ENCODE measurements around the gene FAM227B.

The FAM227B gene

DNA sequence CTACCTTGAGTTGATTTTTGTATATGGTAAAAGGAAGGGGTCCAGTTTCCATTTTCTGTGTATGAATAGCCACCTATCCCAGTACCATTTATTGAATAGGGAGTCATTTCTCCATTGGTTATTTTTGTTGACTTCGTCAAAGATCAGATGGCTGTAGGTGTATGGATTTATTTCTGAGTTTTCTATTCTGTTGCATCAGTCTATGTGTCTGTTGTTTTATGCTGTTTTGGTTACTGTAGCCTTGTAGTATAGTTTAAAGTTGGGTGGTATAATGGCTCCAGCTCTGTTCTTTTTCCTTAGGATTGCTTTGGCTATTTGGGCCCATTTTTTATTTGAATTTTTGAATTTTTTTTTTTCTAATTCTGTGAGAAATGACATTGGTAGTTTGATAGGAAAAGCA is 323.0 kb downstream of the FAM227B start:
- TF ChIP-seq EZH2phosphoT487 (IDR thresholded peaks at IDR 0.05; ENCODE audit: borderline replicate concordance), result no peak
- H3K4me3 ChIP-seq (ENCODE audit: low read length, poor library complexity, severe bottlenecking), result no peak overlapping the region
- no peaks in the 10 kb centered on the region for H3K27me3 ChIP-seq (ENCODE audit: insufficient read depth, low read length, poor library complexity, severe bottlenecking)
- no peaks in the 10 kb centered on the region for H4K20me1 ChIP-seq (ENCODE audit: insufficient read depth, low read length, poor library complexity, severe bottlenecking)
- no peaks in the 10 kb centered on the region for H3K9me3 ChIP-seq (ENCODE audit: insufficient read depth, low read depth, low read length)
- H3K79me2 ChIP-seq (ENCODE audit: insufficient read depth, low read length), result no peaks in the 10 kb centered on the region
- no peak overlapping the region for H3K9ac ChIP-seq (ENCODE audit: low read depth, low read length, poor library complexity, severe bottlenecking)
- H3F3A ChIP-seq (ENCODE audit: low read depth), result no peaks in the 10 kb centered on the region
- no peaks in the 10 kb centered on the region for H3K4me1 ChIP-seq (ENCODE audit: insufficient read depth, low read length, poor library complexity, severe bottlenecking)
- H3K4me2 ChIP-seq (ENCODE audit: low read depth, low read length, poor library complexity, severe bottlenecking), result no peak overlapping the region
- H3K9me2 ChIP-seq (replicated peaks; ENCODE audit: low read depth, low read length), result no peaks in the 10 kb centered on the region
- no peak overlapping the region for H2AFZ ChIP-seq (ENCODE audit: low read length)
- peaks cover 1% of the 10 kb centered on the region; the same call in 1 of the 2 replicates for H3K36me3 ChIP-seq (ENCODE audit: insufficient read depth, low read length)

- H3K4me1 ChIP-seq (ENCODE audit: insufficient read depth, low read length, poor library complexity, severe bottlenecking), result no peaks in the 10 kb centered on the region
These were observed 324.4 kb downstream of the FAM227B start for GRCh38 chr15:49296258-49296657.

DNA sequence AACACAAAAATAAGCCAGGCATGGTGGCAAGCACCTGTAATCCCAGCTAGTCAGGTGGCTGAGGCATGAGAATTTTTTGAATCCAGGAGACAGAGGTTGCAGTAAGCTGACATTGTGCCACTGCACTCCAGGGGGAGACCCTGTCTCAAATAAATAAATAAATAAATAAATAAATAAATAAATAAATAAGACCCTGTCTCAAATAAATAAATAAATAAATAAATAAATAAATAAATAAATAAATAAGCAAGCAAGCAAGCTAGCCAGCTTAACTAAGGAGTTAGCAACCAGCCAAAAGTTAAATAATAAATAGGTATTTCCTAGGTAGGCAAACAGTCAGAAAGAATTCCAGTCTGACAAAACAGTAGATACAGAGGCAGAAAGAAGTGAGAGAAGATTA is 326.7 kb downstream of the FAM227B start:
- Histone ChIP-seq H3K27me3 (ENCODE audit: insufficient read depth, low read length, poor library complexity, severe bottlenecking) (no peaks in the 10 kb centered on the region), H3K79me2 (ENCODE audit: insufficient read depth, low read length) (no peaks in the 10 kb centered on the region), H3K4me1 (ENCODE audit: insufficient read depth, low read length, poor library complexity, severe bottlenecking) (no peaks in the 10 kb centered on the region), H3K4me2 (ENCODE audit: low read depth, low read length, poor library complexity, severe bottlenecking) (no peak overlapping the region), H2AFZ (ENCODE audit: low read length) (no peak overlapping the region), H3K9me2 (replicated peaks; ENCODE audit: low read depth, low read length) (no peaks in the 10 kb centered on the region), H4K20me1 (ENCODE audit: insufficient read depth, low read length, poor library complexity, severe bottlenecking) (no peaks in the 10 kb centered on the region), H3K4me3 (ENCODE audit: low read length, poor library complexity, severe bottlenecking) (no peak overlapping the region), H3K9me3 (ENCODE audit: insufficient read depth, low read depth, low read length) (no peaks in the 10 kb centered on the region), H3K9ac (ENCODE audit: low read depth, low read length, poor library complexity, severe bottlenecking) (no peak overlapping the region), H3K36me3 (ENCODE audit: insufficient read depth, low read length) (peaks cover 5% of the 10 kb centered on the region; the same call in 1 of the 2 replicates), H3F3A (ENCODE audit: low read depth) (no peaks in the 10 kb centered on the region)
- TF ChIP-seq CTCF (conservative IDR thresholded peaks at IDR 0.05; ENCODE audit: low read length) (no peak), EZH2phosphoT487 (IDR thresholded peaks at IDR 0.05; ENCODE audit: borderline replicate concordance) (no peak)

More at GRCh38 chr15:49296258-49296657, 324.4 kb downstream of the FAM227B start:
- H2AFZ ChIP-seq (ENCODE audit: low read length), result no peak overlapping the region
- no peak overlapping the region for H3K9ac ChIP-seq (ENCODE audit: low read depth, low read length, poor library complexity, severe bottlenecking)
- no peaks in the 10 kb centered on the region for H3K9me3 ChIP-seq (ENCODE audit: insufficient read depth, low read depth, low read length)
- peaks cover 5% of the 10 kb centered on the region; the same call in 1 of the 2 replicates for H3K36me3 ChIP-seq (ENCODE audit: insufficient read depth, low read length)
- H3K79me2 ChIP-seq (ENCODE audit: insufficient read depth, low read length), result no peaks in the 10 kb centered on the region
- TF ChIP-seq EZH2phosphoT487 (IDR thresholded peaks at IDR 0.05; ENCODE audit: borderline replicate concordance), result no peak
- no peak for TF ChIP-seq CTCF (conservative IDR thresholded peaks at IDR 0.05; ENCODE audit: low read length)
- H3F3A ChIP-seq (ENCODE audit: low read depth), result no peaks in the 10 kb centered on the region
- H4K20me1 ChIP-seq (ENCODE audit: insufficient read depth, low read length, poor library complexity, severe bottlenecking), result no peaks in the 10 kb centered on the region
- H3K4me3 ChIP-seq (ENCODE audit: low read length, poor library complexity, severe bottlenecking), result no peak overlapping the region
- no peak overlapping the region for H3K4me2 ChIP-seq (ENCODE audit: low read depth, low read length, poor library complexity, severe bottlenecking)
- H3K9me2 ChIP-seq (replicated peaks; ENCODE audit: low read depth, low read length), result no peaks in the 10 kb centered on the region
- no peaks in the 10 kb centered on the region for H3K27me3 ChIP-seq (ENCODE audit: insufficient read depth, low read length, poor library complexity, severe bottlenecking)

DNA sequence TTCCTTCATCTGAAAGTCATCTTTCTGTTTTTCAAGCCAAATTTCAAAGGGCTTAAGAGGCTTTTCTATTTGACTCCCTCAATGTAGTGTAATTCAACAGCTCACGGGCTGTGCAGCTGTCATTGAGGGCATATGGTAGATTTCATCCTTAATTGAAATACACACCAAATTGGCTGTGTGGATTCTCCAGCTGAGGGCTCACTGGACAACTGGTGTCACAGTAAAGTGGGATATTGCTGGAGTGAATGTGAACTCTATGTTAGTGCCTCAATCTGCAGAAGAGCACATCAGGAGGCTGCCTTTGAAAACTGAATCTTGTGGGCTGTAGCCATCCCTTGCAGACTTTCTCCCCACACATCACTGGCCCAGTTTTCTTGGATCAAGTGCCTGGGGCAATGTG is 330.4 kb downstream of the FAM227B start:
- Histone ChIP-seq H3F3A (ENCODE audit: low read depth) (no peaks in the 10 kb centered on the region), H4K20me1 (ENCODE audit: insufficient read depth, low read length, poor library complexity, severe bottlenecking) (no peaks in the 10 kb centered on the region), H2AFZ (ENCODE audit: low read length) (no peak overlapping the region), H3K9me3 (ENCODE audit: insufficient read depth, low read depth, low read length) (no peaks in the 10 kb centered on the region), H3K4me2 (ENCODE audit: low read depth, low read length, poor library complexity, severe bottlenecking) (no peak overlapping the region), H3K4me1 (ENCODE audit: insufficient read depth, low read length, poor library complexity, severe bottlenecking) (peaks cover 5% of the 10 kb centered on the region), H3K79me2 (ENCODE audit: insufficient read depth, low read length) (no peaks in the 10 kb centered on the region), H3K9me2 (replicated peaks; ENCODE audit: low read depth, low read length) (no peaks in the 10 kb centered on the region), H3K36me3 (ENCODE audit: insufficient read depth, low read length) (peaks cover 5% of the 10 kb centered on the region; the same call in 1 of the 2 replicates), H3K4me3 (ENCODE audit: low read length, poor library complexity, severe bottlenecking) (no peak overlapping the region), H3K9ac (ENCODE audit: low read depth, low read length, poor library complexity, severe bottlenecking) (no peak overlapping the region), H3K27me3 (ENCODE audit: insufficient read depth, low read length, poor library complexity, severe bottlenecking) (no peaks in the 10 kb centered on the region)
- TF ChIP-seq EZH2phosphoT487 (IDR thresholded peaks at IDR 0.05; ENCODE audit: borderline replicate concordance) (no peak), CTCF (conservative IDR thresholded peaks at IDR 0.05; ENCODE audit: low read length) (no peak)

Measured in Loucy (cell line).